ENCODE data around the gene CFAP43. TPM values are rescaled to one million over a fixed set of nuclear protein-coding genes. Genes with fewer than 3 reads are reported as not detected.

The CFAP43 gene
- total RNA-seq, 1 donor from 2014 or later: 0.15 TPM

- H3K27me3 Mint-ChIP-seq (ENCODE audit: low read depth): peaks cover 36% of the 10 kb centered on the region
- no peak for DNase-seq (ENCODE audit: low spot score)
- no peaks in the 10 kb centered on the region for H3K9me3 Mint-ChIP-seq (ENCODE audit: low read depth)
- H3K4me3 Mint-ChIP-seq (ENCODE audit: unreplicated experiment): no peak overlapping the region
- H3K4me1 Mint-ChIP-seq (ENCODE audit: low read depth): no peaks in the 10 kb centered on the region
- no peak overlapping the region for H3K27ac Mint-ChIP-seq (ENCODE audit: unreplicated experiment)
- no peak for TF ChIP-seq CTCF (IDR thresholded peaks at IDR 0.05)
- no peaks in the 10 kb centered on the region for H3K36me3 Mint-ChIP-seq (ENCODE audit: low read depth)
Measured at GRCh38 chr10:104208730-104209129, 23.4 kb downstream of the CFAP43 start.

GRCh38 chr10:104202231-104202630, 29.9 kb downstream of the CFAP43 start:
- peaks cover 2% of the 10 kb centered on the region for H3K36me3 Mint-ChIP-seq (ENCODE audit: low read depth)
- H3K27me3 Mint-ChIP-seq (ENCODE audit: low read depth): peaks cover 15% of the 10 kb centered on the region
- H3K4me3 Mint-ChIP-seq (ENCODE audit: unreplicated experiment): no peak overlapping the region
- H3K9me3 Mint-ChIP-seq (ENCODE audit: low read depth): peaks cover 4% of the 10 kb centered on the region
- no peak for DNase-seq (ENCODE audit: low spot score)
- no peak overlapping the region for H3K27ac Mint-ChIP-seq (ENCODE audit: unreplicated experiment)
- no peaks in the 10 kb centered on the region for H3K4me1 Mint-ChIP-seq (ENCODE audit: low read depth)
- no peak for TF ChIP-seq CTCF (IDR thresholded peaks at IDR 0.05)

GRCh38 chr10:104201636-104202035, 30.5 kb downstream of the CFAP43 start:
- Mint-ChIP-seq H3K9me3 (ENCODE audit: low read depth) (peaks cover 4% of the 10 kb centered on the region), H3K27me3 (ENCODE audit: low read depth) (peaks cover 15% of the 10 kb centered on the region), H3K36me3 (ENCODE audit: low read depth) (peaks cover 2% of the 10 kb centered on the region), H3K4me1 (ENCODE audit: low read depth) (no peaks in the 10 kb centered on the region), H3K27ac (ENCODE audit: unreplicated experiment) (no peak overlapping the region), H3K4me3 (ENCODE audit: unreplicated experiment) (no peak overlapping the region)
- no peak for TF ChIP-seq CTCF (IDR thresholded peaks at IDR 0.05)
- no peak for DNase-seq (ENCODE audit: low spot score)

- Mint-ChIP-seq H3K36me3 (ENCODE audit: low read depth) (peaks cover 2% of the 10 kb centered on the region), H3K9me3 (ENCODE audit: low read depth) (peaks cover 4% of the 10 kb centered on the region), H3K4me1 (ENCODE audit: low read depth) (no peaks in the 10 kb centered on the region), H3K4me3 (ENCODE audit: unreplicated experiment) (no peak overlapping the region), H3K27me3 (ENCODE audit: low read depth) (peaks cover 24% of the 10 kb centered on the region), H3K27ac (ENCODE audit: unreplicated experiment) (no peak overlapping the region)
- no peak for TF ChIP-seq CTCF (IDR thresholded peaks at IDR 0.05)
- no peak for DNase-seq (ENCODE audit: low spot score)
Measured at GRCh38 chr10:104199567-104199966, 32.6 kb downstream of the CFAP43 start.

- H3K4me3 Mint-ChIP-seq (ENCODE audit: unreplicated experiment): no peak overlapping the region
Measured at GRCh38 chr10:104197364-104197763, 34.8 kb downstream of the CFAP43 start.

More at GRCh38 chr10:104197364-104197763, 34.8 kb downstream of the CFAP43 start:
- no peak for TF ChIP-seq CTCF (IDR thresholded peaks at IDR 0.05)
- no peak overlapping the region for H3K27ac Mint-ChIP-seq (ENCODE audit: unreplicated experiment)
- peaks cover under 1% of the 10 kb centered on the region for H3K36me3 Mint-ChIP-seq (ENCODE audit: low read depth)
- H3K27me3 Mint-ChIP-seq (ENCODE audit: low read depth): peaks cover 32% of the 10 kb centered on the region
- H3K4me1 Mint-ChIP-seq (ENCODE audit: low read depth): no peaks in the 10 kb centered on the region
- peaks cover 3% of the 10 kb centered on the region for H3K9me3 Mint-ChIP-seq (ENCODE audit: low read depth)
- DNase-seq (ENCODE audit: low spot score): no peak

Data from chondrocyte (in vitro differentiated cells).